COLO668 (cell line): ENCODE measurements around the gene DDX59.
A peak's percentile ranks its signal among the peaks of the same experiment; 100 is the strongest.

Source experiments
- DNase-seq: peaks from one replicate; lab custom pipeline; 2025; ENCODE audit not compliant: unreplicated experiment; lab: John Stamatoyannopoulos, UW

The DDX59 gene

GRCh38 chr1:200671235-200671786, 1.6 kb upstream of the DDX59 start:
- no peak for DNase-seq

GRCh38 chr1:200670242-200671118, 773 bp upstream of the DDX59 start:
- DNase-seq: peak; percentile 69

GRCh38 chr1:200668514-200669313, 993 bp downstream of the DDX59 start:
- DNase-seq: no peak

- no peak for DNase-seq
Measured at GRCh38 chr1:200666309-200666708, 3.4 kb downstream of the DDX59 start.

GRCh38 chr1:200665861-200666260, 3.8 kb downstream of the DDX59 start:
- DNase-seq: no peak

- DNase-seq: no peak
Measured at GRCh38 chr1:200660719-200661118, 9.0 kb downstream of the DDX59 start.

- no peak for DNase-seq
Measured at GRCh38 chr1:200659269-200659668, 10.4 kb downstream of the DDX59 start.

GRCh38 chr1:200658037-200658818, 11.5 kb downstream of the DDX59 start:
- no peak for DNase-seq

GRCh38 chr1:200654660-200655059, 15.0 kb downstream of the DDX59 start:
- no peak for DNase-seq

GRCh38 chr1:200653022-200653462, 16.7 kb downstream of the DDX59 start:
- no peak for DNase-seq

GRCh38 chr1:200652378-200652777, 17.3 kb downstream of the DDX59 start:
- no peak for DNase-seq

- no peak for DNase-seq
Measured at GRCh38 chr1:200646515-200646914, 23.2 kb downstream of the DDX59 start.

GRCh38 chr1:200644021-200644420, 25.7 kb downstream of the DDX59 start:
- DNase-seq: no peak

- no peak for DNase-seq
Measured at GRCh38 chr1:200642481-200642880, 27.2 kb downstream of the DDX59 start.

GRCh38 chr1:200640963-200641401, 28.7 kb downstream of the DDX59 start:
- no peak for DNase-seq

GRCh38 chr1:200640373-200640962, 29.2 kb downstream of the DDX59 start:
- DNase-seq: no peak

GRCh38 chr1:200638073-200638472, 31.6 kb downstream of the DDX59 start:
- DNase-seq: no peak

GRCh38 chr1:200636681-200637080, 33.0 kb downstream of the DDX59 start:
- no peak for DNase-seq

GRCh38 chr1:200634261-200635122, 35.2 kb downstream of the DDX59 start:
- no peak for DNase-seq

- no peak for DNase-seq
Measured at GRCh38 chr1:200631375-200631774, 38.3 kb downstream of the DDX59 start.
